Astrocyte (in vitro differentiated cells and primary cell): ENCODE results near the gene AKAP9. TPM values are rescaled to one million over a fixed set of nuclear protein-coding genes. Genes with fewer than 3 reads are reported as not detected.
A peak's percentile ranks its signal among the peaks of the same experiment; 100 is the strongest.
"Not testable (repeated sequence)": the region's sequence is repeated elsewhere in the genome, so short reads cannot be mapped to it uniquely, and the experiment has no call there.

Source experiments
- DNase-seq: peaks from one replicate; pipeline ENCODE4 v3.0.0-alpha.2; 2010; ENCODE audit warnings: low read depth
- FAIRE-seq: peaks from 2 replicates; lab custom pipeline; 2011; peaks lifted over from hg19 to GRCh38; lab: Jason Lieb, UNC
- H2AFZ ChIP-seq: 2 replicates; pipeline ENCODE4 v1.6.0; 2012; ENCODE audit warnings: low read depth, low read length, inconsistent platforms
- H3K27ac ChIP-seq: 2 replicates; pipeline ENCODE4 v1.5.1; 2011; ENCODE audit warnings: low read depth, low read length, inconsistent platforms
- H3K27me3 ChIP-seq: 2 replicates; pipeline ENCODE4 v1.6.0; 2011; ENCODE audit warnings: low read length, inconsistent platforms; ENCODE audit not compliant: insufficient read depth
- H3K36me3 ChIP-seq: 2 replicates; pipeline ENCODE4 v1.5.1; 2011; ENCODE audit warnings: low read length, inconsistent platforms; ENCODE audit not compliant: insufficient read depth
- H3K4me1 ChIP-seq: 2 replicates; pipeline ENCODE4 v1.5.1; 2011; ENCODE audit warnings: low read length, inconsistent platforms; ENCODE audit not compliant: insufficient read depth
- H3K4me2 ChIP-seq: 2 replicates; pipeline ENCODE4 v1.6.0; 2012; ENCODE audit warnings: low read length, inconsistent platforms
- H3K4me3 ChIP-seq: 2 replicates; pipeline ENCODE4 v1.5.1; 2011; ENCODE audit warnings: low read depth, mild to moderate bottlenecking, low read length, inconsistent platforms; ENCODE audit not compliant: insufficient read depth
- H3K79me2 ChIP-seq: 2 replicates; pipeline ENCODE4 v1.6.0; 2012; ENCODE audit warnings: mild to moderate bottlenecking, low read length, inconsistent platforms; ENCODE audit not compliant: insufficient read depth
- H3K9ac ChIP-seq: 2 replicates; pipeline ENCODE4 v1.6.0; 2012; ENCODE audit warnings: mild to moderate bottlenecking, low read length, inconsistent platforms
- H3K9me3 ChIP-seq: 2 replicates; pipeline ENCODE4 v1.5.1; 2012; ENCODE audit warnings: low read depth, mild to moderate bottlenecking, low read length, inconsistent platforms; ENCODE audit not compliant: insufficient read depth
- H4K20me1 ChIP-seq: 2 replicates; pipeline ENCODE4 v1.6.0; 2012; ENCODE audit warnings: low read length, inconsistent platforms; ENCODE audit not compliant: insufficient read depth
- H3K27ac Mint-ChIP-seq: one replicate; pipeline ENCODE4 v1.8.0; 2021; ENCODE audit warnings: mild to moderate bottlenecking, mixed read lengths; ENCODE audit not compliant: unreplicated experiment
- H3K27me3 Mint-ChIP-seq: one replicate; pipeline ENCODE4 v1.8.0; 2021; ENCODE audit warnings: low read depth, mixed read lengths; ENCODE audit not compliant: unreplicated experiment
- H3K36me3 Mint-ChIP-seq: one replicate; pipeline ENCODE4 v1.8.0; 2021; ENCODE audit warnings: low read depth, mixed read lengths; ENCODE audit not compliant: unreplicated experiment
- H3K4me1 Mint-ChIP-seq: one replicate; pipeline ENCODE4 v1.8.0; 2021; ENCODE audit warnings: low read depth, mixed read lengths; ENCODE audit not compliant: unreplicated experiment
- H3K4me3 Mint-ChIP-seq: one replicate; pipeline ENCODE4 v1.8.0; 2021; ENCODE audit warnings: mild to moderate bottlenecking, moderate library complexity, mixed read lengths; ENCODE audit not compliant: unreplicated experiment
- H3K9me3 Mint-ChIP-seq: one replicate; pipeline ENCODE4 v1.8.0; 2021; ENCODE audit warnings: mild to moderate bottlenecking, mixed read lengths; ENCODE audit not compliant: unreplicated experiment
- CTCF ChIP-seq: IDR thresholded peaks from 2 replicates; pipeline ENCODE4 v1.5.1; 2011; ENCODE audit warnings: low read depth, mild to moderate bottlenecking, inconsistent platforms, low read length, moderate library complexity; ENCODE audit not compliant: insufficient read depth
- EZH2 ChIP-seq: IDR thresholded peaks from 2 replicates; pipeline ENCODE4 v1.6.1; 2012; ENCODE audit warnings: mild to moderate bottlenecking, low read length, inconsistent platforms; ENCODE audit not compliant: insufficient read depth
- total RNA-seq: library from RNA; stranded (reverse); gene quantifications from 2 replicates; pipeline ENCODE4 v1.2.1, GENCODE V29; 2021

The AKAP9 gene
- total RNA-seq, 1 donor from 2014 or later: 55.6 TPM

DNA sequence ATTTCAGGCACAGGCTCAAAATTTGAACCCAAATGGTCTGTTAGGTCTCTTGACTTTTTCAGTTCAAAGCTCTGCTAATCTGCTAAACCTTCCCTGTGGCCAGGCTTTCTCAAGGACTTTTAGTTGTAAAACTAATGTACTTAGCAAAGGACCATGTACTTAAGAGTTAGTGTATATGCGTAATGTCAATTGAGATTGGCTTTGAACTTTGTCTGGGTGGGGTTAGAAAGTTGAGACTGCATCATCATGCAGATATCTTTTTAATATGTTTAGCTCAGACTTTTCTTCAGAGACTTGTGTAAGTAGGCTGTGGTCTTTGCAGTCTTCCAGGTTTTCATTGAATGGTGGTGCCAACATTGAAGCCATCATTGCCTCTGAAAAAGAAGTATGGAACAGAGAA, 159.9 kb downstream of the AKAP9 start:
- no peak overlapping the region for H3K27ac Mint-ChIP-seq
- H3K4me3 Mint-ChIP-seq: no peak overlapping the region
- Histone ChIP-seq H3K9me3 (no peaks in the 10 kb centered on the region), H4K20me1 (no peaks in the 10 kb centered on the region), H3K27ac (no peak overlapping the region), H3K4me2 (no peak overlapping the region), H3K9ac (no peak overlapping the region), H3K27me3 (no peaks in the 10 kb centered on the region), H3K4me3 (no peak overlapping the region), H2AFZ (no peak overlapping the region), H3K79me2 (no peaks in the 10 kb centered on the region), H3K36me3 (peaks cover 41% of the 10 kb centered on the region), H3K4me1 (no peaks in the 10 kb centered on the region)
- no peaks in the 10 kb centered on the region for H3K4me1 Mint-ChIP-seq
- H3K27me3 Mint-ChIP-seq: no peaks in the 10 kb centered on the region
- peaks cover 12% of the 10 kb centered on the region for H3K36me3 Mint-ChIP-seq
- no peak for FAIRE-seq
- no peaks in the 10 kb centered on the region for H3K9me3 Mint-ChIP-seq
- no peak for TF ChIP-seq CTCF
- TF ChIP-seq EZH2: no peak
- DNase-seq: no peak

DNA sequence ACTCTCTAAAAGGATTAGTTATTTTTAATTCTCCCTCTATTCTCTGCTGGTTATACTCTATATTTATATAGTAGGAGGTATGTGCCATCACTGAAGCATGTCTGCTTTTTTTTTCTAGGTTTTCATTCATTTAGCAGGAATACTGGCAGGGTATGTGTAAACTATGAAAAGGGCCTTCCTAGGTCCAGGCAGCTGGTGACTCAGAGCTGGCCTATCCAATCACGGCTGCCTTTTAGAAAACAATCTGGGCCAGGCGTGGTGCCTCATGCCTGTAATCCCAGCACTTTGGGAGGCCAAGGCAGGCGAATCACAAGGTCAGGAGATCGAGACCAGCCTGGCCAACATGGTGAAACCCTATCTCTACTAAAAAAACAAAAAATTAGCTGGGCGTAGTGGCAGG, 162.2 kb downstream of the AKAP9 start:
- not testable (repeated sequence) for H2AFZ ChIP-seq, H3K27ac ChIP-seq, H3K27ac Mint-ChIP-seq, FAIRE-seq, H3K36me3 Mint-ChIP-seq, H3K27me3 Mint-ChIP-seq, H3K9me3 ChIP-seq, H3K4me1 ChIP-seq, H4K20me1 ChIP-seq, H3K9me3 Mint-ChIP-seq, H3K4me2 ChIP-seq, H3K79me2 ChIP-seq, H3K4me3 Mint-ChIP-seq, H3K27me3 ChIP-seq, H3K4me1 Mint-ChIP-seq, H3K9ac ChIP-seq, H3K4me3 ChIP-seq
- peak; percentile 13 for DNase-seq
- H3K36me3 ChIP-seq: peaks cover 35% of the 10 kb centered on the region

GRCh38 chr7:92108821-92109220, 168.2 kb downstream of the AKAP9 start:
- no peaks in the 10 kb centered on the region for H3K27me3 ChIP-seq
- no peak overlapping the region for H3K4me3 ChIP-seq
- no peaks in the 10 kb centered on the region for H3K27me3 Mint-ChIP-seq
- no peak for TF ChIP-seq EZH2
- TF ChIP-seq CTCF: no peak
- H3K4me1 ChIP-seq: no peaks in the 10 kb centered on the region
- no peak overlapping the region for H3K27ac Mint-ChIP-seq
- no peaks in the 10 kb centered on the region for H3K4me1 Mint-ChIP-seq
- DNase-seq: no peak
- no peak overlapping the region for H3K4me3 Mint-ChIP-seq
- H4K20me1 ChIP-seq: no peaks in the 10 kb centered on the region
- H3K27ac ChIP-seq: no peak overlapping the region
- H2AFZ ChIP-seq: no peak overlapping the region
- H3K36me3 ChIP-seq: peaks cover 44% of the 10 kb centered on the region
- H3K9ac ChIP-seq: no peak overlapping the region
- H3K36me3 Mint-ChIP-seq: peaks cover 5% of the 10 kb centered on the region
- H3K9me3 ChIP-seq: no peaks in the 10 kb centered on the region
- no peaks in the 10 kb centered on the region for H3K9me3 Mint-ChIP-seq
- no peak overlapping the region for H3K4me2 ChIP-seq
- H3K79me2 ChIP-seq: no peaks in the 10 kb centered on the region
- FAIRE-seq: no peak
